GM12873 (cell line): ENCODE data around the gene LRRFIP1.

Experiments used
- CTCF ChIP-seq: IDR thresholded peaks from 2 replicates; pipeline ENCODE4 v1.5.1; 2012; ENCODE audit warnings: low read depth, mild to moderate bottlenecking, moderate library complexity, low read length, control low read depth; ENCODE audit not compliant: insufficient read depth; ENCODE audit errors: missing control alignments

LRRFIP1 gene

DNA sequence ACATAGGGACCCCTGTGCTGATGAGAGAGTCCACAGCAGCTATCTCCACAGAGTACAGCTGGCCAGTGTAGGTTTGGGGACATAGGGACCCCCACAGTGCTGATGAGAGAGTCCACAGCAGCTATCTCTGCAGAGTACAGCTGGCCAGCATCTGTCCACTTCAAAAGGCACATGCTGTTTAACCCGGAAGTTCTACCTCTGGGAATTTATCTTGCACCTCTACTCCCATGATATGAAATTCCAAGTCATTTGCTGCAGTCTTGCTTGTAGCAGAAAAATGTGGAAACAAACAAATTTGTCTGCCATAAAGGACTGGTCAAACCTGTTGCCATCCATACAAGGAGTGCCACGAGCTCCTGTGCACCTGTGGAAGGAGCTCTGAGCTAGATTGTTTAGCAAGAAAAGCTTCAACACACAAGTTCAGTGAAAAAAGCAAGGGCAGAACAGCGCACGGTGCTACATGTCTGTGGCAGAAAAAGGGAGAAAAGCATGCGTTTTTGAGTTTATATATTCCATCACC, 33.1 kb downstream of the LRRFIP1 start:
- TF ChIP-seq CTCF: no peak

GRCh38 chr2:237661270-237661669, 33.9 kb downstream of the LRRFIP1 start:
- no peak for TF ChIP-seq CTCF

DNA sequence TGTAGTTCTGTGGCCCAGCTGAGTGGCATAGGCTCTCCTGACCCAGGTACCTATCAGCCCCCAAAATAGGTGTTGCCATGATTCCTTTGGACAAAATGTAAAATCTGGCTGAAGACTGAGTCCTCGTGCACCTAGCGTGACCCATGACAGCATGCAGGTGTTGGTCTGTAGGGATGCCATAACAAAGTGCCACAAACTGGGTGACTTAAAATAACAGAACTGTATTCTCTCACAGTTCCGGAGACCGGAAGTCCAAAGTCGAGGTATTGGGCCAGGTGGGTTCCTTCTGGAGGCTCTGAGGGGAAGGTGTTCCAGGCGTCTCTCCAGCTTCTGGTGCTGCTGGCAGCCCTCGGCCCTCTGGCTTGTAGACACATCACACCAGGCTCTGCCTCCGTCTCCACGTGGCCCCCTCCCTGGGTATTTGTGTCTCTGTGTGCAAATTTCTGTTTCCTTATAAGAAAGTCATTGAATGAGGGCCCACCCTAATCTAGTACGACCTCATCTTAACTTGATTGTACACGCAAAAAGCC, 34.5 kb downstream of the LRRFIP1 start:
- no peak for TF ChIP-seq CTCF

DNA sequence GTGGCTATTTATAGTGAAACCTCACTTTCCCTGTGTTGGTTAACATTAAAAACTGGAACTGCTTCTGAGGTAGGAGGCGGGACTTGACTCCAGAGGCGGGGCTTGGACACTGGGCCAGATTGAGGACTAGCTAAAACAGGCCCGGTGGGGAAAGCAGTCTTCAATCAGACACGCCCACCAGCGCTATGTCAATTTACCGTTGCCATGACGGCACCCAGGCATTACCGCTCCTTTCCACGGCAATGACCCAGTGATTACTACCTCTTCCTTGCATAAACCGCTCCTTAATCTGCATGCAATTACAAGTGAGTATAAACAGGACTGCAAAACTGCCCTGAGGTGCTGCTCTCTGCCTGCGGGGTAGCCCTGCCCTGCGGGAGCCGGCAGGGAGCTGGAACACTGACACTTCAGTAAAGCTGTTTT, 35.3 kb downstream of the LRRFIP1 start:
- no peak for TF ChIP-seq CTCF

DNA sequence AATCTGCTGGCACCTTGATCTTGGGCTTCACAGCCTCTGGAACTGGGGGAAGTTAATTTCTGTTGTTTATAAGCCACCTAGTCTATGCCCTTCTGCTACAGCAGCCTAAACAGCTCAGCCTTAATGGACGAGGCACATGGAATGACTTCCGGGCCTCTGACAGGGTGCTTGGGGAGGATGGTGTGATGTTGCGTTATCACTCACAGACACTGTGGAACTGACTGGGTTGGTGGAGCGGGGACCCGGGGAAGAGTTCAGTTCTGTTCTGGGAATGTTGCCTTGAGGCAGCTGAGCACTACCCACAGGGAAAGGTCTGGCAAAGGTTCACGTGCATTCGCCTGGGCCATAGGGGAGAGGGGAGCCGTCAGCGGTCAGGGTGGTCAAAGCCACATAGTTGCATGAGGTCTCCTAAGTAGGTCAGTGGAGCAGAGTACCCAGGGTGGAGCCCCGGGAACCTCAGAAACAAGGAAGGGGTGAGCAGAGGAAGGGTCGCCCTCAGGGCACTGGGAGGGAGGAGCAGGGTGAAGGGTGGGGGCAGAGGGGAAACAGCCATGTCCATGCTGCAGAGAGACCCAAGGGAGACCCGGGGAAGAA, 36.2 kb downstream of the LRRFIP1 start:
- no peak for TF ChIP-seq CTCF

DNA sequence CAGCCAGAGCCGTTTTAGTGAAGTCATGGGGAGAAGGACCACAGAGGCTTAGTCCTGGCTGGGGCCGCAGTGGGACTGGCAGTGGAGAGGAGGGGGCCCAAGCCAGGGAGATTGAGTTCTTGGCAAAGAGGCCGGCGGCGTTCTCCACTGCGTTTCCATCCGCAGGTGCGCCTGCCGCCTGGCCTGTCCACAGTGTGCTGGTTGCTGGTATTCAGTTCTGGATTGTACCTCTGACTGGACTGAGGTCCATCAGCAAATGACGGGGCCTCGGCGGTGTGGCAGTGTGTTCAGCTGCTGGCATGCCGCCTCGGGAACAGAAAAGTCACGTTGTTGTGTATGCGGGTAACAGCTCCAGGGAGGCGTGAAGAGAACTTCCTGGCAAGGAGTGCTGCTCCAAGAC, 36.8 kb downstream of the LRRFIP1 start:
- TF ChIP-seq CTCF: no peak

DNA sequence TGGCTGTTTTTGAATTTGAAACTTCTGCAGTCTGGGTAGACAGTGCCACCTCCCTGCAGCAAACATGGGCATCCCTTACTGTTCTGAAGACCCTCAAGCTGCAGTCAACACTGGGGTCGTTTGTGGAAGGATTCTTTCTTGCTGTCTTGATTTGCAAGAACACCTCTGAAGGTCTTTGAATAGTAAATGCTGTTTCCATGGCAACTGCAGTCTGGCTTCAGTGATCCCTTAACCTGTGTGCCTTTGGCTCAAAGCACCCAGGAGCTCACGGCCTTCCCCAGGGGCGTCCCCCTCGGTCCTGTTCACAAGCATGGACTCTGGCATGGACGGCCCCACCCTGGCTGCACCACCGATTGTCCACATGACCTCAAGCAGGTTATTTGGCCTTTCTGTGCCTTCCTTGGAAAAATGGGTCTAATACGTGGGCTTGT, 38.3 kb downstream of the LRRFIP1 start:
- TF ChIP-seq CTCF: no peak
